Spleen (tissue), 7 donors: ENCODE results near the gene GSK3B.

Source experiments
- POLR2AphosphoS5 ChIP-seq, 3 donors: sonication (generic); formaldehyde crosslinking; IDR thresholded peaks; one replicate each; pipeline ENCODE4 v1.5.1; 2017; ENCODE audit warnings: antibody characterized with exemption in 3 of 3
- TF ChIP-seq, protein P1 (sequence below), 11 experiments: fragments of 200-600 bp in 7 of 11; fragments of 450-650 bp in 4 of 11; sonication (generic) in 4 of 11; IDR thresholded peaks in 8 of 11; conservative IDR thresholded peaks in 3 of 11; 1 replicate in 7 of 11; 2 replicates in 4 of 11; pipeline versions ENCODE4 v1.4.0 to v1.8.0; 2016 to 2021; ENCODE audit warnings: antibody characterized with exemption in 11 of 11, inconsistent platforms in 4 of 11, mild to moderate bottlenecking in 1 of 11
- donor health status: DM: no; HTN: no; CAD: no; lungs with moderate emphysema.
- donor health status: DM: no; HTN: no; CAD: no.
- donor health status: DM: no; HTN: no; CAD: no.

DNA sequence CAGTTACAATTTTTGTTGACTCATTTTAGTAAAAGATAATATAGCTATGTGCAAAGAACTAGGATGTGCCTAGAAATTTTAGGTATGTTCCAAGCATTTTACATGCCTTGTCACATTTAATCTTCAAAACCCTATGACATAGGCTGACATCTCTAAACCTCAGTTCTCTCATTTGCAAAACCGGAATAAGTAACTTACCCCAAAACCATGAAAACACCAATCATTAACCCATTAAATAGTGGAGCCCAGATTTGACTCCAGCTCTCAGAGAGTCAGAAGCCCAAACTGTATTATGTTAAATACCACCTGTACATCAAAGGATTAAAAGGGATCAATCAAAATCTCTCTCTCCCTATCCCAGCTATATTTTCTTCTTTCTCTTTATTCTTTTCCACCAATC lies 36.6 kb downstream of the GSK3B start:
- TF ChIP-seq POLR2AphosphoS5 (IDR thresholded peaks at IDR 0.05): no peak
- TF ChIP-seq, protein P1, sequence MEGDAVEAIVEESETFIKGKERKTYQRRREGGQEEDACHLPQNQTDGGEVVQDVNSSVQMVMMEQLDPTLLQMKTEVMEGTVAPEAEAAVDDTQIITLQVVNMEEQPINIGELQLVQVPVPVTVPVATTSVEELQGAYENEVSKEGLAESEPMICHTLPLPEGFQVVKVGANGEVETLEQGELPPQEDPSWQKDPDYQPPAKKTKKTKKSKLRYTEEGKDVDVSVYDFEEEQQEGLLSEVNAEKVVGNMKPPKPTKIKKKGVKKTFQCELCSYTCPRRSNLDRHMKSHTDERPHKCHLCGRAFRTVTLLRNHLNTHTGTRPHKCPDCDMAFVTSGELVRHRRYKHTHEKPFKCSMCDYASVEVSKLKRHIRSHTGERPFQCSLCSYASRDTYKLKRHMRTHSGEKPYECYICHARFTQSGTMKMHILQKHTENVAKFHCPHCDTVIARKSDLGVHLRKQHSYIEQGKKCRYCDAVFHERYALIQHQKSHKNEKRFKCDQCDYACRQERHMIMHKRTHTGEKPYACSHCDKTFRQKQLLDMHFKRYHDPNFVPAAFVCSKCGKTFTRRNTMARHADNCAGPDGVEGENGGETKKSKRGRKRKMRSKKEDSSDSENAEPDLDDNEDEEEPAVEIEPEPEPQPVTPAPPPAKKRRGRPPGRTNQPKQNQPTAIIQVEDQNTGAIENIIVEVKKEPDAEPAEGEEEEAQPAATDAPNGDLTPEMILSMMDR (IDR thresholded peaks at IDR 0.05 in 8 of 11, conservative IDR thresholded peaks at IDR 0.05 in 3 of 11): no peak
